Lung (tissue), 12 donors: ENCODE data around the gene ACHE. TPM values are rescaled to one million over a fixed set of nuclear protein-coding genes. Genes with fewer than 3 reads are reported as not detected.
A peak's percentile ranks its signal among the peaks of the same experiment; 100 is the strongest.
"Not testable (repeated sequence)": the region's sequence is repeated elsewhere in the genome, so short reads cannot be mapped to it uniquely, and the experiment has no call there.

Source experiments
- ATAC-seq: fragments of 200-7000 bp; cut with Tn5 transposase; one replicate; pipeline ENCODE4 v1.9.1; 2020; ENCODE audit warnings: moderate number of reproducible peaks; ENCODE audit not compliant: insufficient read depth, low FRiP score
- DNase-seq, 3 donors: peaks; one replicate each; pipeline ENCODE4 v3.0.0-alpha.2; 2013 to 2017
- H3K27ac ChIP-seq, 2 donors: one replicate each; pipeline ENCODE4 v1.5.1; 2013; ENCODE audit warnings: mild to moderate bottlenecking in 2 of 2, moderate library complexity in 2 of 2, control low read depth in 1 of 2, inconsistent platforms in 1 of 2, low read depth in 1 of 2, low read length in 1 of 2
- H3K27me3 ChIP-seq, 3 donors: one replicate each; pipeline ENCODE4 v1.5.1; 2013; ENCODE audit warnings: low read length in 2 of 3; ENCODE audit not compliant: control insufficient read depth in 3 of 3, insufficient read depth in 3 of 3
- H3K36me3 ChIP-seq, 4 donors: one replicate each; pipeline ENCODE4 v1.5.1; 2013; ENCODE audit warnings: low read length in 4 of 4, mild to moderate bottlenecking in 1 of 4, moderate library complexity in 1 of 4; ENCODE audit not compliant: control insufficient read depth in 4 of 4, insufficient read depth in 4 of 4
- H3K4me1 ChIP-seq, 5 donors: one replicate each; pipeline ENCODE4 v1.5.1; 2013; ENCODE audit warnings: low read length in 5 of 5, mild to moderate bottlenecking in 2 of 5, moderate library complexity in 1 of 5; ENCODE audit not compliant: control insufficient read depth in 5 of 5, insufficient read depth in 5 of 5
- H3K4me3 ChIP-seq: one replicate; pipeline ENCODE4 v1.5.1; 2013; ENCODE audit warnings: mild to moderate bottlenecking, control low read depth, moderate library complexity
- H3K9ac ChIP-seq, 2 donors: one replicate each; pipeline ENCODE4 v1.5.1; 2013; ENCODE audit warnings: low read length in 2 of 2, control low read depth in 1 of 2; ENCODE audit not compliant: insufficient read depth in 1 of 2
- H3K9me3 ChIP-seq, 4 donors: one replicate each; pipeline ENCODE4 v1.5.1; 2013; ENCODE audit warnings: low read length in 3 of 4, mild to moderate bottlenecking in 1 of 4, moderate library complexity in 1 of 4; ENCODE audit not compliant: control insufficient read depth in 4 of 4, insufficient read depth in 3 of 4
- CTCF ChIP-seq: IDR thresholded peaks from 2 replicates; pipeline ENCODE4 v1.5.1; 2012; ENCODE audit warnings: mild to moderate bottlenecking; ENCODE audit errors: control extremely low read depth, extremely low read depth
- WGBS, 2 donors: extraction: QIAGEN DNeasy Blood & Tissue Kit; methylation state at CpG; one replicate each; pipeline ENCODE4 v1.1.7; 2013; 5-methylcytosine and 5-hydroxymethylcytosine counted together
- polyA plus RNA-seq, 2 donors: library from polyadenylated mRNA; stranded (reverse); fragments of 200-250 nt; gene quantifications; one replicate each; pipeline ENCODE4 v1.2.1, GENCODE V29; 2013
- total RNA-seq, 2 donors: library from RNA; depleted of rRNA in 1 of 2; stranded (reverse); fragments of >200 nt in 1 of 2; gene quantifications; one replicate each; pipeline ENCODE4 v1.2.1, GENCODE V29; 2014 to 2021
- donor health status: control.
- donor health status: control.
- donor health status: Bipolar disorder and iron deficiency.
- donor health status: healthy.
- donor health status: DM: yes; HTN: yes; CAD: no.

ACHE gene
- total and polyA plus RNA-seq, 4 donors, result 2.6 to 8.2 (median 6.7) TPM

GRCh38 chr7:100942045-100942774 is 46.5 kb upstream of the ACHE start:
- H3K4me3 ChIP-seq, result no peak overlapping the region
- H3K27ac ChIP-seq, result no peak overlapping the region
- TF ChIP-seq CTCF, result no peak
- peaks cover 0 to 8% (median 3%) of the 10 kb centered on the region in 5 donors for H3K4me1 ChIP-seq
- ATAC-seq, result no peak
- peaks cover 0 to 4% (median 0%) of the 10 kb centered on the region in 4 donors for H3K9me3 ChIP-seq
- 48 to 54% methylated on average over 9 of the region's 9 CpGs for WGBS, 2 donors
- peak in 2 of 3 donors; percentile 72 to 77 for DNase-seq
- H3K27me3 ChIP-seq, result no peaks in the 10 kb centered on the region
- H3K36me3 ChIP-seq, result no peaks in the 10 kb centered on the region
- peak overlapping the region in 1 of 2 donors; percentile 13 for H3K9ac ChIP-seq

- not testable (repeated sequence) for ATAC-seq, H3K36me3 ChIP-seq, H3K4me3 ChIP-seq, H3K9me3 ChIP-seq, H3K9ac ChIP-seq, H3K4me1 ChIP-seq, H3K27ac ChIP-seq, H3K27me3 ChIP-seq, DNase-seq
- 90 to 96% methylated on average over 7 of the region's 7 CpGs for WGBS, 2 donors
Observed at GRCh38 chr7:100936167-100936566, 40.5 kb upstream of the ACHE start.

- DNase-seq, H3K27ac ChIP-seq, ATAC-seq, H3K27me3 ChIP-seq, H3K36me3 ChIP-seq, H3K4me3 ChIP-seq, H3K4me1 ChIP-seq, H3K9ac ChIP-seq, H3K9me3 ChIP-seq: not testable (repeated sequence)
- 60% methylated on average over 2 of the region's 2 CpGs for WGBS, 2 donors
Observed at GRCh38 chr7:100935381-100935780, 39.7 kb upstream of the ACHE start.

GRCh38 chr7:100933734-100934133 is 38.0 kb upstream of the ACHE start:
- WGBS, 2 donors, result 58 to 60% methylated on average over 4 of the region's 4 CpGs
- no peak for DNase-seq
- no peak for ATAC-seq
- Histone ChIP-seq H3K4me3 (no peak overlapping the region), H3K9ac (no peak overlapping the region), H3K4me1 (no peaks in the 10 kb centered on the region), H3K27me3 (no peaks in the 10 kb centered on the region), H3K9me3 (no peaks in the 10 kb centered on the region), H3K36me3 (no peaks in the 10 kb centered on the region), H3K27ac (no peak overlapping the region)
- no peak for TF ChIP-seq CTCF
